GM21786 (cell line): ENCODE measurements around the gene RTN4RL1.

Experiments
- ATAC-seq: cut with Tn5 transposase; IDR thresholded peaks from one replicate; pipeline ENCODE4 v1.9.1; 2021; ENCODE audit not compliant: unreplicated experiment

The RTN4RL1 gene

DNA sequence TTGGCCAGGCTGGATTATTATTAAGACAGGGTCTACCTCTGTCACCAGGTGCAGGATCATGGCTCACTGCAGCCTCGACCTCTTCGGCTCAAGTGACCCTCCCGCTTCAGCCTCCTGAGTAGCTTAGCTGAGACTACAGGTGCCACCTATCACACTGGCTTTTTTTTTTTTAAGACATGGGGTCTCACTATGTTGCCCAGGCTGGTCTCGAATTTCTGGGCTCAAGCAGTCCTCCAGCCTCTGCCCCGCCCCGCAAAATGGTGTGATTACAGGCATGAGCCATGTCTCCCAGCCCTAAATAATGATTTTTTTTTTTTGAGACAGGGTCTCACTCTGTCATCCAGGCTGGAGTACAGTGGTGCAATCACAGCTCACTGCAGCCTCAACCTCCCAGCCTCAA, 22.5 kb upstream of the RTN4RL1 start:
- no peak for ATAC-seq

DNA sequence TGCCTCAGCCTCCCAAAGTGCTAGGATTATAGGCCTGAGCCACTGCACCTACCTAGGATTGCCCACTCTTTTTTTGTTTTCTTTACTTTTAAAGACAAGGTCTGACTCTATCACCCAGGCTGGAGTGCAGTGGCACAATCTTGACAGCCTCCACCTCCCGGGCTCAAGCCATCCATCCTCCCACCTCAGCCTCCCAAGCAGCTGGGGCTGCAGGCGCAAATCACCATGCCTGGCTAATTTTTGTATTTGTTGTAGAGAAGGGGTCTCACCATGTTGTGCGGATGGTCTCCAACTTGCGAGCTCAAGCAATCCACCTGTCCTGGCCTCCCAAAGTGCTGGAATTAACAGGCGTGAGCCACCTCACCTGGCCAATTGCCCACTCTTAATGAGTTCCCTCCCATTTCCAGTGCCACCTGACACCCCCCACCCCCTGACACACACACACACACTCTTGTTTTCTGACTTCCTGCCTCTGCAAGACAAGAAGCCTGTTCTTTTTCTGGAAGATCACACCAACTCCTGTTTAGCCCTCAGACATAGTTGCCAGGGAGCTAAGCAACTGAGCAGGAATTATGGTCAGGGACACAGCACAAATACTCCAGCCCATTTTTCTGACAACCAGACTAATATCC, 19.2 kb upstream of the RTN4RL1 start:
- no peak for ATAC-seq

DNA sequence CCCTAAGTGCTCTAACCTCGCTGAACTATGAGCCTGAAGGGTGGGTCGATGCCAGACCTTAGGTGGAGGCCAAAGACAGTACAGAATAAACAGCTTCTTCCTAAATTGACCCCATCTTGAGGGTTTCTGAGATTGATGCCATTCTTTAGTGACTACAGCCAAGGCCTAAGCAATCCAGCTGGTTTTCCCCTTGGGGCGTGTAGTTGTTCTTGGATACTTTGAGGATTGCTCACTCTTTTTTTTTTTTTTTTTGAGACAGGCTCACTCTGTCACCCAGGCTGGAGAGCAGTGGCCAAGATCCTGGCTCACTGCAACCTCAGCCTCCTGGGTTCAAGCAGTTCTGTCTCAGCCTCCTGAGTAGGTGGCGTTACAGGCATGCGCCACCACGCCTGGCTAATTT, 18.7 kb upstream of the RTN4RL1 start:
- no peak for ATAC-seq

DNA sequence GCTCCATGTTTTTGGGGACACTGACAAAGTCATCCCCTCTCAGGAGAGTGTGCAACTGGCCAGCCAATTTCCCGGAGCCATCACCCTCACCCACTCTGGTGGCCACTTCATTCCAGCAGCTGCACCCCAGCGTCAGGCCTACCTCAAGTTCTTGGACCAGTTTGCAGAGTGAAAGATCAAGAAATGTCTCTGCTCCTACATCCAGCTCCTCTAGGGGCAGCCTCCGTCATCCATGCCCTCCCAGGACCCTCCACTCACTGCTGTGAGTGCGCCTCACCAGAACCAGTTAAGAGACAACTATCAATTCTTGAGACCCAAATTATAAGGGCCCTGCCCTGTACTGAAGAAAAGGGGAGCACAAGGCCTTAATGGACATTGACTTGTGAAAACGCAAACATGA, 17.8 kb upstream of the RTN4RL1 start:
- ATAC-seq = no peak

DNA sequence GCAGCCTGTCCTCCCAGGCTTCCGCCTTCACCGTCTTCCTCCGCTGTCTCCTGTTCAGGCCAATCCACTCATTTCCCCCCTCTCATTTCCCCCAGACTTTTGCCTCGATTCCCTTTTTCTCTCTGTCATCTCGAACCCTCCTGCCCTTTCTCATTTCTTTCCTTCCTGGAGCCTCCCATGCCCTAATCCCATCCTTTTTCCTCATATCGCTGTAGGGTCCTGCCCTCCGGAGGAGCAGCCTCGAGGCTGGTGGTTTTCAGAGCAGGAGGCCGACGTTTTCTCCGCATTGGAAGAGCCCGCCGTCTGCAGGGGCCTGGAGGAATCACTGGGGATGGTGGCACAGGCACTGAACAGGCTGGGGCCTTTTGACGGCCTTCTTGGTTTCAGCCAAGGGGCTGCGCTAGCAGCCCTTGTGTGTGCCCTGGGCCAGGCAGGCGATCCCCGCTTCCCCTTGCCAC, 17.3 kb upstream of the RTN4RL1 start:
- no peak for ATAC-seq

DNA sequence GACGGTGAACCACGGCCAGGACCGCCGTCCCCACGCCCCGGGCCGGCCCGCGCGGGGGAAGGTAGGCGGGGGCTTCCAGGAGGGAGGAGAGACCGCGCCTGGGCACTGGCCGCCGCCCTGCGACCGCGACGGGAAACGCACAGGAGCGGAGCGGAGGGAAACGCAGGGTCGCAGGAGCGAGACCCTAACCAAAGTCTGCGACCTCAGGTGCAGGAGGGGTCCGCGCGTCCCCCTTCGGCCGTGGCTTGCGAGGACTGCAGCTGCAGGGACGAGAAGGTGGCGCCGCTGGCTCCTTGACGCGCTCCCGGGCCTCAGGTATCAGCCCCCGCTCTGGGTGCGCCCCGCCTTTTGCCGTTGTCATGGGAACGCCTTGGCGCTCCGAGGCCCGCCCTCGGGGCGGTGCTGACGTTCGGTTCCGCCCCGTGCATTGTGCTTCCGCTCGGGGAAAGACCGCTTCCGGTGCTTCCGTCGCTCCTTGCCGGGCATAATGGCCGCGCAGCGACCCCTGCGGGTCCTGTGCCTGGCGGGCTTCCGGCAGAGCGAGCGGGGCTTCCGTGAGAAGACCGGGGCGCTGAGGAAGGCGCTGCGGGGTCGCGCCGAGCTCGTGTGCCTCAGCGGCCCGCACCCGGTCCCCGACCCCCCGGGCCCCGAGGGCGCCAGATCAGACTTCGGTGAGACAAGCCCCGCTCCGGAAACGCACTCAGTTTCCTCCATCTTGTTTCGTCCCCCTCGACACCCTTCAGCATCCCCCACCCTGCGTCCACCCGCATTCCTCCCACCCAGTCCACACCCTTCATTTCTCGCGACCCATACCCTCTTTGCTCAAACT, 16.6 kb upstream of the RTN4RL1 start, which contains the start of gene OVCA2:
Gene OVCA2, plus strand, starts transcription at position 462 of the 829 bp plus-strand sequence. Its CDS starts 26 bp downstream, at position 488.
- ATAC-seq = peak; percentile 89

DNA sequence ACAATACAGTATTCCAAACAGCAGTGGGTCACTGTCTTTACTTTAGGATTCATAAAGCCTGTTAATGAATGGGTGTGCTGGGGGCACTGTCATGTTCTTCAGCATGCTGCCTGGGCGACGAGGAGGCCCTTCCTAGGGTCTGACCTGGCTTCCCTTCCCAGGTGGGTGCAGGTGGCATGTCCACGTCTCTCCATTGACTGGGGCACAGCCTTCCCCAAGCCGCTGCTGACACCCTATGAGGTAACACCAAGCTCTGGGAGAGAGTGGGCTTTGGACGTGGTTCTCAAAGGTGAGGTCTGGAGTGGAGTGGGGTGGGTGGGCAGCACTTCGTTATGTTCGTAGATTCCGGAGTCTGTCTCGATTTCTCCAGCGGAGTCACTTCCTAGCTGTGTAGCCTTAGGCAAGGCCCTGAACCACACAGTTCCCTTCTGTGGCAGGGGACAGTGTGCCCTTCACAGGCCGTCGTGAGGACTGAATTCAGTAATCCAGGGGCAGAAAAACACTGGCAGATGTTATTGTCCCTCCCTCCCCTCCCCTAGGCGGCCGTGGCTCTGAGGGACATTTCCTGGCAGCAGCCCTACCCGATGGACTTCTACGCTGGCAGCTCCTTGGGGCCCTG, 15.9 kb upstream of the RTN4RL1 start:
- ATAC-seq = no peak

DNA sequence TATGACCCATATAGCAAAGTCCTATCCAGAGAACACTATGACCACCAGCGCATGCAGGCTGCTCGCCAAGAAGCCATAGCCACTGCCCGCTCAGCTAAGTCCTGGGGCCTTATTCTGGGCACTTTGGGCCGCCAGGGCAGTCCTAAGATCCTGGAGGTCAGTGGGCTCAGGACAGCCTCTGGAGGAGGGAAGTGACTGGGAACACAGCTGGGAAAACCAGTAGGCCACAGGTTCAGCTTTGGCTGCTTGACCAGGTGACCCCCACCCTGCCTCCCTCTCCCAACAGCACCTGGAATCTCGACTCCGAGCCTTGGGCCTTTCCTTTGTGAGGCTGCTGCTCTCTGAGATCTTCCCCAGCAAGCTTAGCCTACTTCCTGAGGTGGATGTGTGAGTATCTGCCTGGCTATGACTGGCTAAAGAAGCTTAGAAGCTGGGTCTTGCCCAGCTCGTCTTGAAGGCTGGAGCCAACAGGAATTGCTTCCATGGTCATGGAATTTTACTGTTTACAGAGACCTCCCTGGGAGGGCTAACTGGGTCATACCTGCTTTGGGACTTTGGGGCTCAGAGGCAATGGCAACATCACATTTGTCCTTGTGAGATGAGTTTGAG, 15.2 kb upstream of the RTN4RL1 start:
- ATAC-seq = no peak

DNA sequence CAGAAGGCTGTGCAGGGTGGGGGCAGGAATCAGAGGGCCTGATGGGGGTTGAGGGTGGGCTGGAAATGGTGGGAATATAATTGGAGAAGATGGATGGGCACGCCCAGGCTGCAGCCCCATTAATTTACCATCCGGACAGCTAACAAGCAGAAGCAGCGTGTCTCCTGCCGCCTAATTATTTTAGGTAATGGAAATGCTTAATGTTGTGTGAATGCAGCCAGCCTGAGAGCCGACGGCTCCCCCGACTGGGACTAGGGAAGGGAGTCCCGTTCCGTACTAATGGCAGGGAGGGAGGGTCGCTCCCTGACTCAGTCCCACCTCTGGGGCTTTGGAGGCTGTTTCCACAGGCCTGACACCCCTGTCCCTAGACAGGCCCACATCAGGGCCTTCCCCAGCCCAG, 12.0 kb upstream of the RTN4RL1 start:
- no peak for ATAC-seq

DNA sequence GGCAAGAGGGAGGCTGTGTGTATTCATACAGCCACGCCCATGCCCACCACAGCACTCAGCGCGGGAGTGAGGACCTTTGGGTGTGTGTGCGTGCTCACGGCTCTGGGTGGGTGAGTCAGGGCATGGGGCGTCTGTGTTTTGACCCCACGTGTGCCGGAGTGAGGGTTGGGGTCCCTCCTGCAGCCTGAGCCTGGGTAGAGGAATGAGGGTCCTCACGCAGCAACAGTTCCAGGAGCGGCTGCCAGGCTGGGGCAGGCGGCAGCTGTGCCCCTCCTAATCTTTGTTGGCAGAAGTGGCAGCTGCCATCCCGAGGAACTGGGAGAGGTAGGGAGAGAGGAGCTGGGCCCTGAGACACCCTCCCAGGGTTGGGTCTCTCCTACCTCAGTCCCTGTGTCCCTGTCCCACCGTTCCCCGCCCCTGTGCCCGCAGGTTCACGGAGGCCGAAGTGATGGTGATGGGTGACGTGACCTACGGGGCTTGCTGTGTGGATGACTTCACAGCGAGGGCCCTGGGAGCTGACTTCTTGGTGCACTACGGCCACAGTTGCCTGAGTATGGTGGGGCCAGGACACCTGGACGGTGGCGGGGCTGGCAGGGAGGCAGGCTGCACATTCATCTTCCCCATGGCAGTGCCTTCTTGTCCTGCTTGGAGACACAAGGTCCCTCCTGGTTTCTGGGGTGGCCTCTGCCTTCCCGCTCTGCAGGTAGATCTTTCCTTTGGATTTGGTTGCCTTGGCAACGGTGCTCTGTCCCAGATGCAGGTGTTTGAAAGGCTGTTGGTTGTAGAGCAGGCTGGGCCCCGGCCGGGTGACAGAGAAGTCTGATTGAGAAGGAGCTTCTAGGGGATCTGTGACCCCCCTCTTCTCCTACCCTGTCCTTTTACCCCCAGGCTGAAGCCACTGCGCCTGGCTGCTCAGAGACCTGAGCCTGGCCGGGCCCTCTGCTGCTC, 10.7 kb upstream of the RTN4RL1 start:
- no peak for ATAC-seq

DNA sequence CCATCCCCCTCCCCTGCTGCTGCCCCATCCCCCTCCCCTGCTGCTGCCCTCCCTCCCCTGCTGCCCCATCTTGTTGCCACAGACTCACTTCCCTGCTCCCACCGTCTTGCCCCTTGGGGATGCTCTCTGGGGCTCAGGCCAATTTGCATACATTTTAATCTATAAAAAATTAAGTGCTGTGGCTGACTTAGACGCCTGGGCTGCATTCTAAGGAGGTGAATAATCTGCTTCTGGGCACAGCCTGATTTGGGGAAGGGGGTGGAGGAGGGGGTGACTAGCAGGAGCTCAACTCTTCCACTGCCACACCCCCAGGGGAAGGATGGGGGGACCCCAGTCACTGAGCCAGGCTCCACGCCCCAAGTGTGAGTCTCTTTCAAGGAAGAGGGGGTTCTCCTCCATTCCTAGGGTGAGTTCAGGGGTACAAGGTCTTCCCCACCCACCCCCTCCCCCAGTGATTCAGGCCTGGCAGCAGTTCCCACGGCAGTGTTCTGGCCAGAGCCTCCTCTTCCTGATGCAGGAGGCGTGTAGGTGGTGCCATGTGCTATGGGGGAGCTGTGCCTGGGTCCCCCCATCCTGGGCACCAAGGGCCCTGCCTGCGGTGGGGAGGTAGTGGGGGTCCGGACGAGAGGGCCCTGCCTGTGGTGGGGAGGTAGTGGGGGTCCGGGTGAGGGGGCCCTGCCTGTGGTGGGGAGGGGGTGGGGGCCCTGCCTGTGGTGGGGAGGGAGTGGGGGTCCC, 9.8 kb upstream of the RTN4RL1 start:
- no peak for ATAC-seq

DNA sequence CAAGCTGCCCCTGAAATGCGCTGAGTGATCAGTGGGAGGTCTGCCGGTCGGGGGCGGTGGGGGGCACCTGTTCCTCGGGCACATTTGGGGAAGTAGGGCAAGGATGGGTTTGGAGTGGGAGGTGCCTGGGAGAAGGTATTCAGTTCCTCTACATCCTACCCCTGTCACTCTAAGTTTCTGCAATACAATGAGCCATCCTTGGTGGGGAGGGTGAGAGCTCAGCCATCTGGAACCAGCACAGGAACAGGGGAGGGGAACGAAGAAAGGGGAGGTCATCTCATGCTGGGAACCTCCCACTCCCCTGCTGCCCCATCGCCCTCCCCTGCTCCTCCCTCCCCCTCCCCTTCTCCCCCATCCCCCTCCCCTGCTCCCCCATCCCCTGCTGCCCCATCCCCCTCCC, 9.0 kb upstream of the RTN4RL1 start:
- ATAC-seq = no peak

DNA sequence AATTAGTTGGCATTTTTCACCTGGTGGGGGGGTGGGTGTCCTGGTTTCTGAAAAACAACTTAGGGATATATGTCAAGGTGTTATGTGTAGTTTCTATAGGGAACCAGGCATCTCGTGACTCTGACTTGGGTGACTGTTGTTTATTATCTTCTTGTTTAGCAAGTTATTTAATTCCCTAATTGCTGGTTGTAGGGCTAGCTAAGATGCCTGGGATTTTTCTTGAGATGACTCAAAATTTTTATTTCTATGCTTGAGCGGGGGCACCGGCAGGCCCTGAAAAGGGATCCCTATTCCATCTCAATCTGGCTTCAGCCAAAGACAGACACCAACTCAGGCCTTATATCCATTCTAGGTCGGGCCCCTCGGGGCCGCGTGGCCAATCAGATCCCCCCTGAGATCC, 8.0 kb upstream of the RTN4RL1 start:
- no peak for ATAC-seq

DNA sequence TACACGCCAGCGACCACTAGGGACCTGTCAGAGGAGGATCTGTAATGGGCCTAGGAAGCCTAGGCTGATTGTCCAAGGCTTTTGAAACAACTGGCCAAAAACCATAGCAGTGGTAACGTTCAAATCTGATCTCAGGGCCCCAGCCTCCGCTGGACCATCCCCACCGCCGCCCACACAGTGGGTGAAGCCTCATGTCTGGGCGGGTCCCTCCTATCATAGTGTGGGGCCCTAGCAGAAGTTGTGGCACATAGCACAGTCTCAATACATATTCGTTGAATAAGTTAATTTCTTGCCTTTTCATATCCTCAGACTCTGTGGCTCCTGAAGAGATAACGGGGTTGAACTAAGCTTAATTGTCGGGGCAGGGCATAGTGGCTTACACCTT, 5.6 kb upstream of the RTN4RL1 start:
- ATAC-seq = no peak

DNA sequence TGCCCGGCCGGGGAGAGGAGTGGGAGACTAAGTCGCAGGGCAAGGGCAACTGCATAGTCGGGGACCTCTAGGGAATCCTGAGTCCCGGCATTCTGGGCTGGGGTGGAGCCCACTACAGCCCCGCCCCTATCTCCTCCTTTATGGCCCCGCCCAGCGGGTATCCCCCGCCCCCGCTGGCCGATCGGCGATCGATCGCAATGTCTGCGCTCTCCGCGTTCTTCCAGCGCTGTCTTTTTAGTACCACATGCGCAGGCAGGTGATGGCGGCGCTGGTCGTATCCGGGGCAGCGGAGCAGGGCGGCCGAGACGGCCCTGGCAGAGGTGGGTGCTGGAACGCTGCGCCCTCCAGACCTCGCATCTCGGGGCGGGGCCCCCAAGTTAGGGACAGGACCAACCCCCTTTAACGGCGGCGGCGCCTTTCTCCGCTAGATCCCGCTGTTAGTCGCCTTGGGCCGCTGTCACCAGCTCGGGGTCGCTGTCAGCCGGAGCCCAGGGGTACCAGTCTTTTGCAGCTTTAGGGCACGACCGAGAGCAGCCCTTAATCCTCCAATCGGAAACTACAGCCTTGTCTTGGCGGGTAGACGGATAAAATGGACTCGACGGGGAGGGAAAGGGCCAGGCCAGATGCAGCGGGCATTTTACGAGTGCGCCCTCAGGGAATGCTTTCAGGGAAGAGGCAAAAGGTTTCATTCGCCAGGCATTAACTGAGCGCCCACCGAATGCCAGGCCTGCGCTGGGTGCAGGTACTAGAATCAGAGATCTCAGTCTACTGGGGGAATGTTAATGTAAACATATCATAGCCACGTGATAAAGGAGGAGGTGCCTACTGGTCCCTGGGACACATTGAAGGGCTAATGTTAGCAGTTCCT, 5.0 kb upstream of the RTN4RL1 start, which contains the start of gene DPH1:
Gene DPH1, plus strand, starts transcription at position 243 of the 868 bp plus-strand sequence. Its CDS starts 17 bp downstream, at position 260.
- ATAC-seq = peak; percentile 75

DNA sequence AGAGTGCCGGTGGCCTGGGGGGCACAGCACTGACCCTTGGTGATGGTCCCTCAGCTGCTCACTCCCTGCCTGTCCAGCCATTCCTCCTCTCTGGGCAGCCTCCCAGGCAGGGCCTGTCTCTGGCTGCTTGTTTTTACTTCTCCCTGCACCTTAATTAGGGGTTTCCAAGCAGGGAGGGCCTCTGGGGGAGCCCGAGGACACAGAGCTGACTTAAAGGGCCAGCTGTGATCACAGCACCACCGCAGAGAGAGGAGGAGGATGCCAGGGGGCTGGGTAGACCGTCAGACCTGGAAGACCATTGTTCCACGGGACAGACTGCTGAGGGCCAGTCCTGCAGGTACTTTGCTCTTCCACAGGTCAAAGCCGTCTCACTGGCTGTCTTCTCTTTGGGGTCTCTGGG, 3.6 kb upstream of the RTN4RL1 start:
- no peak for ATAC-seq

DNA sequence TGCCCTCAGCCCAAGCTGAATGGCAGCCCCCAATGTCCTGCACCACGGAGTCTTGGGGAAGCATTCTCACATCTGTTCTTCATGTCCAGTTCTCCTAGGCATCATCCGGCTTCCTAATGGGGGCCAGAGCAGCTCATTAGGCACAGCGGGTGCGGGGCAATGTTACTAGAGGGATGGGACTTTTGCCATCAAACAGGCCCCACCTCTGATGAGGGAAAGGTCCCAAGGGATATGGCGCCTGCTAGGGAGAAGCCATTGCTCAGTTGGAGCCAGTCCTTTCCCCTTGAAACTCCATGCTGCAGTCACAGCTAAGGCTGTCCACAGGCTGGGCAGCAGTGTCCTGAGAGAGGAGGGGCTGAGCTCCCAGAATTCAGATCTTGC, 3.1 kb upstream of the RTN4RL1 start:
- no peak for ATAC-seq

DNA sequence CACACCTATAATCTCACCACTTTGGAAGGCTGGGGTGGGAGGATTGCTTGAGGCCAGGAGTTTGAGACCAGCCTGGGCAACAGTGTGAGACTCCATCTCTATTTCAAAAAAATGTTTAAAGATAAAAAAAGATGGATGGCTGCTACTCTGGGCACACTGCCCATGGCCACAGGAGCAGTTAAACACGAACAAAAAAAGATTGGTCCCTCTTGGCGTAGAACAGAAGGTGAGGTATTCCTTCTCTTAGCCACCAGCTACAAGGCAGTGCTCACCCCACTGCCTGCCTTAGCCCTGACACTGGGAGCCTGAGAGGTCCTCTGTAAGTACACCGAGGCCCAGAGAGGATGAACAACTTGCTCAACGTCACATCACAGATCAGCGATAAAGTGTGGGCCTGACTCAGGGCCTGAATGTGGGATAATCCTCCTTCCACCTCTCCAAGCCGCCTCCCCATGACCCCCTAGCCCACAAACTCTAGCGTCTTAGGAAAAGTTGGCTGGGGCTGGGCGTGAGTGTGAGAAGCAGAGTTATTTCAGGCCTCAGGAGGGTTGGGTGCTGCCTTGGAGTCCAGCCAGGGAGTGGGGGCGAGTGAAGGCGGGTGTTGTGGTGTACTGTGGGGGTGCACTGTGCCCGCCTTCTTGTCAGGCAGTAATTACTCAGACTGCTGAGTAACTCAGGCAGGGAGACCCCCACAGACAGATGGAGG, 2.5 kb upstream of the RTN4RL1 start:
- ATAC-seq = no peak
